SIG-M5 (cell line): Measurements from ENCODE around the gene MAMLD1.

Source experiments
- DNase-seq: peaks from one replicate; lab custom pipeline; 2025; lab: John Stamatoyannopoulos, UW

The MAMLD1 gene

DNA sequence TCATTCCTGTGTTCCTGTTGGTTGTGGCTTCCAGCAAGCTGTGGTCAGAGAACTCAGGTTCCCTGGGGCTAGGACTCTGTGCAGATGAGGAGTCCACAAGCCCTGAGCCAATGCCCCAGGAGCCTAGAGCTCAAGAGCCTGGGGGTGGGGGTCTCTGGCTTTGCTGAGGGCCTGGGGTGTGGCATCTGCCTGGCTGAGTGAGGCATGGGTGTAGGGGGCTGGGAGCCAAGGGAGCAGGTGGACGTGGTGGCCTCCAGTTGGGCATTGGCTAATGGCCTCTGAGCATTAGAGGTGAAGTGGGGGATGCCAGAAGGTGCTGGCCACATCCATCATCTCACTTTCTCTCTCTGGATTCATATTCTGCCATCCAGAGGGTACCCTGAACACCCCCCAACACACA lies 5.3 kb upstream of the MAMLD1 start:
- DNase-seq, result no peak

DNA sequence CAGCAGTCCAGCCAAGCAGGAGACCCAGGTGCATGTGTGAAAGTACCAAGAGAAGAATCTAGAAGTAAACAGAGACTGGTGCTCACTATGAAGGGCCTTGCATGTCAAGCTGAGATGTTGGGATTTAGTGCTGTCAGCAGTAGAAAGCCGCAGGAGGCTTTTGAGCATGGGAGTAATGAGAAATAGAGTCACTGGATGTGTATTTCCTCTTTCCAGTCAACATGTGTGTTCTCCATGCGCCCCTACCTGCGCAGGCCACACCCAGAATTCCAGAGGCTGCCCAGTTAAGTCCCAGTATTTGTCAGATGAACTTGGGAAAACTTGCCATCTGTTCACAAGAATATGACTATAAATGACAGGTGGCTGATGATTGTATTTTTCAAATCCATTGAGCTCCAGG lies 4.5 kb upstream of the MAMLD1 start:
- no peak for DNase-seq

GRCh38 chrX:150360331-150360730 lies 2.8 kb upstream of the MAMLD1 start:
- DNase-seq, result no peak

GRCh38 chrX:150361070-150361776 lies 1.9 kb upstream of the MAMLD1 start:
- DNase-seq, result no peak

GRCh38 chrX:150361777-150362351 lies 1.3 kb upstream of the MAMLD1 start:
- no peak for DNase-seq

DNA sequence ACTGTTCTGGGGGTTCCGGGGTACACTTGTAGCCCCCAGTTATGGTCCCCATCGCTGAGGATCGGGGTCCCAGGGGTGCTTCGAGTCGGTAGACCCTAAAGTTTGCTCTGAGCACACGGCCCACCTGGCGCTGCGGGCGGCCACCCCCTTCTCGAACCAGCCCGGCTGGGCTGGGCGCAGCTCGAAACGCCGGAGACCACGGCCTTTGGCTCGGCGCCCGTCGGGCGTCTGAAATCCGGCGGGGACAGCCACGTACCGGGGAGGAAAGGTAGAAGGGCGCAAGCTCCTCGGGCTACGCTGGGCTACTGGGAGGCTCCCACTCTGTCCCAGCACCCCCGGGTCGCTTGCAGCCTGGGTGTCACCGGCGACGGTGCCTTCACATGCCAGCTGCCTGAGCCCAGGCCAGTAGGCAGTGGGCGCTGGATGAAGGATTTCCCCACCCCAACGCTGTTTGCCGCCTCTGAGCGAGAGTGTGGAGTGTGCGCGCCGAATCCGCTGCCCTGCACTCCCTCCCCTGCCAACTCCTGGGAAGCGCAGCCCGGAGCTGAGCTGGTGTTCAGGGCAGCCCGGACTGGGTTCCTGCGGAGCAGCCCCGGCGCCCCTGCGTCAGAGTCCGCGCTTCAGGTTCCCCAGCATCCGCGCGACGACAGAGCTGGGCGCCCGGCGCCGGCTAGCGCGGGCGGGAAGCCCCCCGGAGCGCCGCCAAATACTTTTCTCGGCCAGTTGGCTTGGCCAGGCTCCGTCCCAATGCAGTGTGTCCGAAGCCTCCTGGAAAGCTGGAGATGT lies 637 bp downstream of the MAMLD1 start:
- DNase-seq, result no peak

DNA sequence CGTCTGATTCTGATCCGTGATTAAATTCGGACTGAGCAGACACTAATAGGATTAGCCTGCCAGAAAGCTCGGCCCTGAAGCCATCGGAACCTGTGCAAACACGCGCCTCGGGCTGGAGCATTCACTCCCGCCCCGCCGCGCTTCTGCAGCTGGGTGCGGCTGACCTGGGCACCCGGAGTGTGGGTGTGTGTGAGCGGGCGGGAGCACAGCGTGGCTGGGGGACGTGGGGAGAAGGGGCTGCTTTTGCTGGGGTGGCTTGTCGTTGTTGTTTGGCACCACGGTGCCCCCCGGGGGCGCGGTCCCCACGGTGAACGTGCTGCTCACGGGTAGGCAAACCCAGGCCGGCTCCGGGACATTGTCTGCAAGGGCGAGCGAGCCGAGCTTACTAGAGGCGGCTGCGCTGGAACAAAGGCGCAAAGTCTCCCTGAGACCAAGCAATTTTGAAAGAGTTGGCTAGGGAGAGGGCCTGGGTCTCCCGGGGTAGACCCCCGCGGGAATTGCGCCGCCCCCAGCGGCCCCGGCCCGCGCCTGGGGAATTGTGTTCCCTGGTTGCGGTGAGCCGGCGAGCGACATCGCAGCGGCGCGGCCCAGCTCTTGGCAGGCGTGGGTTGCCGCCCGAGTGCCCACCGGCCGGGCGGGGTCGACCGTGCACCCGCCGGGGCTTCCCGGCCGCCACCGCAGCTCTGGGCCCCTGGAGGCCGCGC lies 1.4 kb downstream of the MAMLD1 start:
- no peak for DNase-seq

GRCh38 chrX:150365051-150365989 lies 2.2 kb downstream of the MAMLD1 start:
- no peak for DNase-seq

GRCh38 chrX:150365990-150366911 lies 3.1 kb downstream of the MAMLD1 start:
- DNase-seq, result no peak

GRCh38 chrX:150366951-150367545 lies 3.9 kb downstream of the MAMLD1 start:
- no peak for DNase-seq

DNA sequence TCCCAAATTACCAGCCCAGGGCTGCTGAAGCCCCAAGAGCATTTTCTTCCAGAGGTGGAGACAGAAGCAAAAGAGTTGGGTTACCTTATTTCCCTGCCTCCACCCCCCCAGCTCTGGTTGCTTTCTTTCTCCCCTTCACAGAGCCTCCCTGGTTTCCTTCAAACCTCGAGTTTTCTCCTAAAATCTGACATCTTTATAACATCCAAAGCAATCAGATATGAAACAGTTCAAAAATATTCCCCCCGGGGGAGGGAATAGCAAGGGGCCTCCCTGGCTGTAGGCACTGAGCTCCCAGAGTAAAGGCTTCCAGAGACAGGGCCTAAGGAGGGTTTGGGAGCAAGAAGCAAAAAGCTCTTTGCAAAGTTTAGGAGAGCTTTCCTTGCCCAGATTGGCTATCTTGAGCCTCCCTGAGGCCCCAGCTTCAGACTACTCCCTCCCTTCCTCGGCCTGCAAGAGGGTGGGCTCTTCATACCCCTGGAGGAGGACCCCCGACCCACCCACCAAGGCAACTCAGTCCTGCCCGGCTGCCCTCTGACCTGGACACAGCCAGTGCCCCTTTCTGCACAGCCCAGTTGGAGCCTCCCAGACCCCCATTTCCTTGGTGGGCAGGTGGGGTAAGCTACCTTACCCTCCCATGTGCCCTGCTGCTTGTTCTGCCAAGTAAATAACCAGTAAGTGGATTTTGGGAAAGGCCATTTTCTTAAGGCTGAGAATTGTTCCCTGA lies 7.6 kb downstream of the MAMLD1 start:
- no peak for DNase-seq

- DNase-seq, result no peak
Observed at GRCh38 chrX:150371877-150372276, 8.8 kb downstream of the MAMLD1 start.

- no peak for DNase-seq
Observed at GRCh38 chrX:150372280-150372679, 9.2 kb downstream of the MAMLD1 start.

GRCh38 chrX:150372756-150373155 lies 9.6 kb downstream of the MAMLD1 start:
- no peak for DNase-seq

GRCh38 chrX:150375243-150375770 lies 12.2 kb downstream of the MAMLD1 start:
- DNase-seq, result no peak

GRCh38 chrX:150377005-150377404 lies 13.9 kb downstream of the MAMLD1 start:
- DNase-seq, result no peak

GRCh38 chrX:150405006-150405405 lies 41.9 kb downstream of the MAMLD1 start:
- DNase-seq, result no peak

- DNase-seq, result no peak
Observed at GRCh38 chrX:150405576-150405975, 42.5 kb downstream of the MAMLD1 start.

GRCh38 chrX:150406596-150406995 lies 43.5 kb downstream of the MAMLD1 start:
- no peak for DNase-seq
